Dermis blood vessel endothelial cell (primary cell): Measurements from ENCODE around the gene GNE. TPM values are rescaled to one million over a fixed set of nuclear protein-coding genes. Genes with fewer than 3 reads are reported as not detected.

ENCODE experiments used
- DNase-seq: peaks from one replicate; pipeline ENCODE4 v3.0.0; 2010
- total RNA-seq: library from RNA; depleted of rRNA; stranded (reverse); fragments of >200 nt; gene quantifications from 2 replicates; pipeline ENCODE4 v1.2.3, GENCODE V29; 2014

Gene GNE
- total RNA-seq, 1 donor from 2014 or later: 22.8 TPM

DNA sequence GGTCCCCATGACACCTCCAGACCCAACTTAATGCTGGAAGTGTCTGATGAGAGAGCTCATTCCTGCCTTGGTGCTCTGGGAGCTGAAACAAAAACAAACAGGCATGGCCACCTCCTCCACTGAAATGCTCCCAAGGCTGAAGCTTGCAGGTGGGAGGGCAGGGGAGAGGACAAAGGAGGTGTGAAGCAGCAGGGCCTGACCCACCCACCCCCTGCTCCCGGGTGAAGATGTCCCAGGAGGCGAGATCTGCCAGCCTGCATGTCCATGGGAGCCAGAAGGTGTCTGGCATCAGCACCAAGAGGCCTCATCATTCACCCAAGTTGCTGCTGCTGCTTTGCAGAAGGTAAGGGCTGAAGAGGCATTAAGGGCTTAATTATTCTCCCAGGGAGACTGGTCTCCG lies 93.3 kb downstream of the GNE start:
- no peak for DNase-seq

Other genes with a start within 250 kb of the GNE start
- 22.0 and 37.5 TPM in 2 replicates for gene RECK, start 221.5 kb downstream of the GNE start, total RNA-seq
- 32.4 and 45.6 TPM in 2 replicates for gene GLIPR2, start 121.7 kb downstream of the GNE start, total RNA-seq
- gene CCIN, start 89.1 kb downstream of the GNE start, total RNA-seq: under 0.01 and 0.19 TPM in 2 replicates
- gene CLTA, start 67.5 kb downstream of the GNE start, total RNA-seq: 338 and 359 TPM in 2 replicates
- gene RNF38, start 141.8 kb upstream of the GNE start, total RNA-seq: 23.0 and 43.9 TPM in 2 replicates